ENCODE results near the gene CCDC157. TPM values are rescaled to one million over a fixed set of nuclear protein-coding genes. Genes with fewer than 3 reads are reported as not detected.

Gene CCDC157
- total RNA-seq, 2 experiments from 2014 or later, result 4.3 to 5.0 TPM

GRCh38 chr22:30425616-30426387 is 69.0 kb downstream of the CCDC157 start, which contains the start of gene MTFP1:
Gene MTFP1 (plus strand): TSS chr22:30425768. CDS start chr22:30425880, 112 bp downstream.
- ATAC-seq (peak; percentile 13), DNase-seq (peak; percentile 58)
- H3K27me3 Mint-ChIP-seq (ENCODE audit: low read depth), result no peaks in the 10 kb centered on the region
- peaks cover 51% of the 10 kb centered on the region for H3K36me3 Mint-ChIP-seq (ENCODE audit: low read depth)
- peak within 1 kb of the TSS; percentile 97 for H3K4me3 Mint-ChIP-seq
- H3K9me3 Mint-ChIP-seq (ENCODE audit: insufficient read depth), result no peaks in the 10 kb centered on the region
- peak within 1 kb of the TSS; percentile 97 for H3K27ac Mint-ChIP-seq
- peaks cover 45% of the 10 kb centered on the region for H3K4me1 Mint-ChIP-seq (ENCODE audit: low read depth)
- ChIA-PET POLR2A (interaction anchor here (0.8 to 4.0 kb wide), 5 partner anchors 10 to 588 kb away, joined by 3 to 39 read pairs (median 4); partner anchors contain the start of genes ASCC2 and SEC14L2), CTCF (interaction anchor here (0.8 to 6.2 kb wide), 23 partner anchors 7 to 308 kb away, joined by 3 to 166 read pairs (median 6); partner anchors contain the start of genes CASTOR1, RNF215, SEC14L2 and TCN2)

Other genes starting within 250 kb of the CCDC157 start
- gene LIF, start 110.2 kb upstream of the CCDC157 start, total RNA-seq, result 100 to 1,000 TPM; 532 to 569 TPM
- gene OSM, start 90.2 kb upstream of the CCDC157 start, total RNA-seq, result 100 to 1,000 TPM; 135 to 140 TPM
- gene CASTOR1, start 67.5 kb upstream of the CCDC157 start, total RNA-seq, result 10 to 100 TPM; 24.5 to 25.4 TPM
- gene TBC1D10A, start 30.1 kb upstream of the CCDC157 start, total RNA-seq, result 10 to 100 TPM; 47.6 to 49.2 TPM
- gene SF3A1, start 113 bp upstream of the CCDC157 start, total RNA-seq, result 100 to 1,000 TPM; 211 to 246 TPM
- gene RNF215, start 30.4 kb downstream of the CCDC157 start, total RNA-seq, result 10 to 100 TPM; 12.0 to 14.6 TPM
- 10 to 100 TPM in 1 of 2 experiments, 1 to 10 TPM in 1; 9.7 to 13.1 TPM for gene SEC14L2, start 40.0 kb downstream of the CCDC157 start, total RNA-seq
- gene MTFP1, start 68.8 kb downstream of the CCDC157 start, total RNA-seq, result 10 to 100 TPM; 67.4 to 68.0 TPM
- not detected for gene SEC14L3, start 115.0 kb downstream of the CCDC157 start, total RNA-seq
- not detected for gene SEC14L4, start 148.7 kb downstream of the CCDC157 start, total RNA-seq
- gene SEC14L6, start 189.7 kb downstream of the CCDC157 start, total RNA-seq, result not detected
- gene GAL3ST1, start 217.7 kb downstream of the CCDC157 start, total RNA-seq, result not detected
- 10 to 100 TPM; 65.8 to 68.8 TPM for gene PES1, start 234.9 kb downstream of the CCDC157 start, total RNA-seq

All from activated CD8-positive, alpha-beta T cell treated with anti-CD3 and anti-CD28 coated beads, Interleukin-2, amount 10 ng/mL, durations not matched to agents 7 days and 5 days (primary cell).